K562 (cell line): ENCODE results near the gene FOXRED2. TPM values are rescaled to one million over a fixed set of nuclear protein-coding genes. Genes with fewer than 3 reads are reported as not detected.

Source experiments
- DNMT1 ChIP-seq: fragments of 450-650 bp; IDR thresholded peaks from 2 replicates; pipeline ENCODE4 v1.6.1; 2016; ENCODE audit warnings: antibody characterized with exemption, mild to moderate bottlenecking
- GABPA ChIP-seq: fragments of 200-800 bp; sonication (Bioruptor generic); conservative IDR thresholded peaks from 2 replicates; pipeline ENCODE4 v1.6.1; 2016; ENCODE audit warnings: low read depth, missing genetic modification characterization, missing compliant biosample characterization
- HDAC1 ChIP-seq, 2 experiments: fragments of 450-650 bp; IDR thresholded peaks; 2 replicates each; pipeline ENCODE4 v1.6.1; 2016 to 2017; ENCODE audit warnings: inconsistent platforms in 1 of 2, mild to moderate bottlenecking in 1 of 2, moderate library complexity in 1 of 2
- HDAC6 ChIP-seq: IDR thresholded peaks from 2 replicates; pipeline ENCODE4 v1.6.1; 2012; ENCODE audit warnings: low read depth, mild to moderate bottlenecking, control low read depth, inconsistent platforms, low read length, moderate library complexity
- HIVEP1 ChIP-seq: fragments of 250-450 bp; sonication (Bioruptor Pico); IDR thresholded peaks from 2 replicates; pipeline ENCODE4 v1.4.0; 2020; ENCODE audit warnings: mild to moderate bottlenecking
- MTA3 ChIP-seq: fragments of 450-650 bp; formaldehyde crosslinking; IDR thresholded peaks from 2 replicates; pipeline ENCODE4 v1.6.1; 2017; ENCODE audit warnings: mild to moderate bottlenecking, borderline replicate concordance
- NCOA2 ChIP-seq, 2 experiments: fragments of 450-650 bp; IDR thresholded peaks; 2 replicates each; pipeline ENCODE4 v1.6.1; 2018; ENCODE audit warnings: mild to moderate bottlenecking in 2 of 2, moderate library complexity in 1 of 2; ENCODE audit not compliant: partially characterized antibody in 2 of 2
- NCOR1 ChIP-seq: fragments of 450-650 bp; IDR thresholded peaks from 2 replicates; pipeline ENCODE4 v1.6.1; 2016; ENCODE audit warnings: mild to moderate bottlenecking, moderate library complexity
- NONO ChIP-seq, 2 experiments: fragments of 200-400 bp in 1 of 2; fragments of 450-650 bp in 1 of 2; formaldehyde crosslinking in 1 of 2; IDR thresholded peaks; 2 replicates each; pipeline ENCODE4 v1.6.1; 2017; ENCODE audit warnings: low read depth in 2 of 2, mild to moderate bottlenecking in 2 of 2, moderate library complexity in 2 of 2, low read length in 1 of 2
- PML ChIP-seq: IDR thresholded peaks from 2 replicates; pipeline ENCODE4 v1.6.1; 2012; ENCODE audit warnings: low read length, inconsistent platforms
- POLR2A ChIP-seq: fragments of 450-650 bp; conservative IDR thresholded peaks from 2 replicates; pipeline ENCODE4 v1.6.1; 2016
- POLR2AphosphoS2 ChIP-seq: IDR thresholded peaks from 2 replicates; pipeline ENCODE4 v1.6.1; 2012; ENCODE audit warnings: low read length, improper control_type of control experiment
- RBFOX2 ChIP-seq: fragments of 200-400 bp; formaldehyde crosslinking; IDR thresholded peaks from 2 replicates; pipeline ENCODE4 v1.6.1; 2017; ENCODE audit warnings: low read depth, mild to moderate bottlenecking, low read length, moderate library complexity
- RFX5 ChIP-seq: IDR thresholded peaks from 2 replicates; pipeline ENCODE4 v1.6.1; 2011; ENCODE audit warnings: low read depth, mild to moderate bottlenecking, improper control_type of control experiment, low read length
- SIRT6 ChIP-seq: IDR thresholded peaks from one replicate; pipeline ENCODE4 v1.6.1; 2012; ENCODE audit warnings: low read depth, mild to moderate bottlenecking, control low read depth, inconsistent platforms, low read length, moderate library complexity
- SMARCE1 ChIP-seq: fragments of 450-650 bp; IDR thresholded peaks from 2 replicates; pipeline ENCODE4 v1.7.1; 2016; ENCODE audit warnings: mild to moderate bottlenecking
- TOE1 ChIP-seq, 2 experiments: fragments of 450-650 bp in 1 of 2; sonication (generic) in 1 of 2; formaldehyde crosslinking in 1 of 2; IDR thresholded peaks; 2 replicates each; pipeline versions ENCODE4 v1.7.1 to v1.8.0; 2016 to 2022; ENCODE audit warnings: borderline replicate concordance in 2 of 2, mild to moderate bottlenecking in 2 of 2, antibody characterized with exemption in 1 of 2, inconsistent platforms in 1 of 2, low read depth in 1 of 2, missing genetic modification reagents in 1 of 2, moderate library complexity in 1 of 2
- ZNF311 ChIP-seq: fragments of 250-450 bp; sonication (Bioruptor Pico); IDR thresholded peaks from 2 replicates; pipeline ENCODE4 v1.4.0; 2020; ENCODE audit warnings: mild to moderate bottlenecking, moderate library complexity
- polyA plus RNA-seq, 8 experiments: library from polyadenylated mRNA; depleted of rRNA in 4 of 8; stranded (reverse) in 5 of 8; unstranded in 3 of 8; fragments of >200 nt; fragmentation: Nextera tagmentation in 2 of 8; fragmentation: Illumina TruSeq in 1 of 8; extraction: Ambion mirVana in 2 of 8; extraction: Trizol in 1 of 8; gene quantifications; 2 replicates each; pipeline versions ENCODE4 v1.2.1 to v1.2.3, GENCODE V29; 2011 to 2014; ENCODE audit warnings: inconsistent platforms in 1 of 8, missing spikeins in 1 of 8
- total RNA-seq, 7 experiments: library from RNA; depleted of rRNA in 6 of 7; stranded (reverse); fragments of >200 nt in 6 of 7; fragmentation: Illumina TruSeq in 2 of 7; extraction: Trizol in 2 of 7; gene quantifications; 2 replicates each; pipeline versions ENCODE4 v1.2.1 to v1.2.3, GENCODE V29; 2011 to 2021; ENCODE audit warnings: low replicate concordance in 1 of 7
- TF ChIP-seq, protein P1 (sequence below): conservative IDR thresholded peaks from 2 replicates; pipeline ENCODE4 v1.6.1; 2011; ENCODE audit warnings: low read depth, mild to moderate bottlenecking, low read length; ENCODE audit not compliant: control insufficient read depth
- TF ChIP-seq, protein P2 (sequence below): fragments of 450-650 bp; IDR thresholded peaks from 2 replicates; pipeline ENCODE4 v1.6.1; 2018; ENCODE audit not compliant: partially characterized antibody
- TF ChIP-seq, protein P3 (sequence below): fragments of 450-650 bp; IDR thresholded peaks from 2 replicates; pipeline ENCODE4 v1.6.1; 2014; ENCODE audit warnings: low read depth, mild to moderate bottlenecking, moderate library complexity, borderline replicate concordance

FOXRED2 gene
- total and polyA plus RNA-seq, 9 of the 15 experiments (the other 6 are each of a cell fraction or from before 2014, with no cell fraction given): 2.8 to 48.4 (median 7.8) TPM

DNA sequence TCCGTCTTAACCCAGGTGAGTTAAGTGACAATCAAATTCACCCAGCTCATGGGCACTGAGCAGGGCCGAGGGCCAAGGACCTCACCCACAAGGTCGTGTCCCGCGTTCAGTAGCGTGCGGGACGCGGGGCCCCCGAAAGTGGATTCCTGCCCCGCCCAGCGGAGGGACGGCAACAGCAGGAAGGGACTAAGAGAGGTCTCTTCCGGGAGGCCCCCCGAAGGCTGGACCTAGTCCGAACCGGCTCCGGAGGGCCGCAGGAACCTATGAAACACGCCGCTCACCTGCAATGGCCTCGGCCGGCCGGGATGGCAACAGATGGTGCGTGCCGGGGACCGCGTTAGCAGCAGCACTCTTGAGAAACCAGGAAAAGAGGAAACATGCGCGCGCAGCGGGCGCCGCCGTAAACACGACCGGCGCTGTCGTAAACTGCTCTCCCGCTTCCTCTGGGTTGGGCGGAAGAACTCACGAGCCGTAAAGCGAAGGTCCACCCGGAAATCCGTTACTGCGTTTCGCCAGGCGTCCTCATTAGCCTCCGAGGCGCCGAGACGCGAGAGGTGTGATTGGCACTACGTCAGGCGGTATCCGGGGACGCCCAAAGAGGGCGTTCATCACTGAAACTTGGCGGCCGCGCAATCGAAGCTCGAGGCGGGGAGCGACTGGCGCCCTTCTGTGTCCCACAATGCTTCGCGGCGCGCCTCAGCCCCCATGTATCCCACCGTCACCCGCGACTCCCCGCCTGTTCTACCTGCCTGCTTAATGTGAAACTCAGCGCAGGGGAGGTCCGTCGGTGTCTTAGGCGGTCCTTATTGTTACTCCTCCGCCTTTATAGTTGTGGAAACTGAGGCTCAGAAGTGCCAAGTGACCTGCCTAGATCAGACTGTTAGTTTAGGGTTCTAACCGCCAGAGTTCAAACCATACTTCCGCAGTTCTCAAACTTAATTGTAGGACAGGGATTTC, 22.2 kb upstream of the FOXRED2 start, which contains the start of gene EIF3D (continued):
- TF ChIP-seq NCOR1 (peak; percentile 50; the same call in 1 of the 2 replicates), DNMT1 (no peak), ZNF311 (CRISPR knock-in tag) (no peak), TOE1 (IDR thresholded peaks at IDR 0.05; ENCODE audit: borderline replicate concordance) (no peak), TOE1 (CRISPR knock-in tag; IDR thresholded peaks at IDR 0.05; ENCODE audit: borderline replicate concordance, low read depth) (no peak), SMARCE1 (no peak), MTA3 (peak; percentile 36; the same call in 1 of the 2 replicates), GABPA (peak; percentile 95), POLR2AphosphoS2 (no peak; the same call in 1 of the 2 replicates), RBFOX2 (peak; percentile 99), HDAC1 (IDR thresholded peaks at IDR 0.05) (peak in 1 of 2 experiments; percentile 88; a peak in 2 of 4 replicates), PML (peak; percentile 70), NCOA2 (IDR thresholded peaks at IDR 0.05; ENCODE audit: partially characterized antibody in 2 of 2) (no peak), HIVEP1 (CRISPR knock-in tag) (no peak; the same call in 1 of the 2 replicates), NONO (IDR thresholded peaks at IDR 0.05; ENCODE audit: low read depth in 2 of 2, low read length in 1 of 2) (no peak), RFX5 (no peak), SIRT6 (no peak), HDAC6 (no peak), POLR2A (peak; percentile 95)
- TF ChIP-seq, protein P1, sequence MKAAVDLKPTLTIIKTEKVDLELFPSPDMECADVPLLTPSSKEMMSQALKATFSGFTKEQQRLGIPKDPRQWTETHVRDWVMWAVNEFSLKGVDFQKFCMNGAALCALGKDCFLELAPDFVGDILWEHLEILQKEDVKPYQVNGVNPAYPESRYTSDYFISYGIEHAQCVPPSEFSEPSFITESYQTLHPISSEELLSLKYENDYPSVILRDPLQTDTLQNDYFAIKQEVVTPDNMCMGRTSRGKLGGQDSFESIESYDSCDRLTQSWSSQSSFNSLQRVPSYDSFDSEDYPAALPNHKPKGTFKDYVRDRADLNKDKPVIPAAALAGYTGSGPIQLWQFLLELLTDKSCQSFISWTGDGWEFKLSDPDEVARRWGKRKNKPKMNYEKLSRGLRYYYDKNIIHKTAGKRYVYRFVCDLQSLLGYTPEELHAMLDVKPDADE: no peak; the same call in 1 of the 2 replicates
- TF ChIP-seq, protein P2, sequence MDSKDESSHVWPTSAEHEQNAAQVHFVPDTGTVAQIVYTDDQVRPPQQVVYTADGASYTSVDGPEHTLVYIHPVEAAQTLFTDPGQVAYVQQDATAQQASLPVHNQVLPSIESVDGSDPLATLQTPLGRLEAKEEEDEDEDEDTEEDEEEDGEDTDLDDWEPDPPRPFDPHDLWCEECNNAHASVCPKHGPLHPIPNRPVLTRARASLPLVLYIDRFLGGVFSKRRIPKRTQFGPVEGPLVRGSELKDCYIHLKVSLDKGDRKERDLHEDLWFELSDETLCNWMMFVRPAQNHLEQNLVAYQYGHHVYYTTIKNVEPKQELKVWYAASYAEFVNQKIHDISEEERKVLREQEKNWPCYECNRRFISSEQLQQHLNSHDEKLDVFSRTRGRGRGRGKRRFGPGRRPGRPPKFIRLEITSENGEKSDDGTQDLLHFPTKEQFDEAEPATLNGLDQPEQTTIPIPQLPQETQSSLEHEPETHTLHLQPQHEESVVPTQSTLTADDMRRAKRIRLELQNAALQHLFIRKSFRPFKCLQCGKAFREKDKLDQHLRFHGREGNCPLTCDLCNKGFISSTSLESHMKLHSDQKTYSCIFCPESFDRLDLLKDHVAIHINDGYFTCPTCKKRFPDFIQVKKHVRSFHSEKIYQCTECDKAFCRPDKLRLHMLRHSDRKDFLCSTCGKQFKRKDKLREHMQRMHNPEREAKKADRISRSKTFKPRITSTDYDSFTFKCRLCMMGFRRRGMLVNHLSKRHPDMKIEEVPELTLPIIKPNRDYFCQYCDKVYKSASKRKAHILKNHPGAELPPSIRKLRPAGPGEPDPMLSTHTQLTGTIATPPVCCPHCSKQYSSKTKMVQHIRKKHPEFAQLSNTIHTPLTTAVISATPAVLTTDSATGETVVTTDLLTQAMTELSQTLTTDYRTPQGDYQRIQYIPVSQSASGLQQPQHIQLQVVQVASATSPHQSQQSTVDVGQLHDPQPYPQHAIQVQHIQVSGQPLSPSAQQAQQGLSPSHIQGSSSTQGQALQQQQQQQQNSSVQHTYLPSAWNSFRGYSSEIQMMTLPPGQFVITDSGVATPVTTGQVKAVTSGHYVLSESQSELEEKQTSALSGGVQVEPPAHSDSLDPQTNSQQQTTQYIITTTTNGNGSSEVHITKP: peak; percentile 35
- TF ChIP-seq, protein P3, sequence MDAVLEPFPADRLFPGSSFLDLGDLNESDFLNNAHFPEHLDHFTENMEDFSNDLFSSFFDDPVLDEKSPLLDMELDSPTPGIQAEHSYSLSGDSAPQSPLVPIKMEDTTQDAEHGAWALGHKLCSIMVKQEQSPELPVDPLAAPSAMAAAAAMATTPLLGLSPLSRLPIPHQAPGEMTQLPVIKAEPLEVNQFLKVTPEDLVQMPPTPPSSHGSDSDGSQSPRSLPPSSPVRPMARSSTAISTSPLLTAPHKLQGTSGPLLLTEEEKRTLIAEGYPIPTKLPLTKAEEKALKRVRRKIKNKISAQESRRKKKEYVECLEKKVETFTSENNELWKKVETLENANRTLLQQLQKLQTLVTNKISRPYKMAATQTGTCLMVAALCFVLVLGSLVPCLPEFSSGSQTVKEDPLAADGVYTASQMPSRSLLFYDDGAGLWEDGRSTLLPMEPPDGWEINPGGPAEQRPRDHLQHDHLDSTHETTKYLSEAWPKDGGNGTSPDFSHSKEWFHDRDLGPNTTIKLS: no peak
